ENCODE measurements around the gene MMAB.

Gene MMAB

DNA sequence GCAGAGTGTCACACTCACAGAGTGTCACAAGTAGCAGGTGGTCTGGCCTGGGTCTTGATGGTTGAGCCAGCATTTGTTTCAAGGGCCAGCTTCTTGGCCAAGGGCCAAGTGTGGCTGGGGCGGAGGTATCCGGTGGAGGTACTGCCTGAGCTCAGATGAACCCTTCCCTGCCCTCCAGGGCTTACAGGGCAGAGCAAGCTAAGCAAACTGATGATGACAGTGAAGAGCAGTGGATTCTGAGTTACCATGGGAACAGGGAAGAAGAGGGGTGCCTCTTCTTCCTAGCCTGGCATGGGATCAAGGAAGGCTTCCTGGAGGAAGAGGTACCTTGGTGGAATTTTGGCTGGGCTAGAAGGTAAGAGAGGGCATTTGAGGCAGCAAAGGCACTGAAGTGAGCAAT is 36.0 kb upstream of the MMAB start:
- TF ChIP-seq, protein P1, sequence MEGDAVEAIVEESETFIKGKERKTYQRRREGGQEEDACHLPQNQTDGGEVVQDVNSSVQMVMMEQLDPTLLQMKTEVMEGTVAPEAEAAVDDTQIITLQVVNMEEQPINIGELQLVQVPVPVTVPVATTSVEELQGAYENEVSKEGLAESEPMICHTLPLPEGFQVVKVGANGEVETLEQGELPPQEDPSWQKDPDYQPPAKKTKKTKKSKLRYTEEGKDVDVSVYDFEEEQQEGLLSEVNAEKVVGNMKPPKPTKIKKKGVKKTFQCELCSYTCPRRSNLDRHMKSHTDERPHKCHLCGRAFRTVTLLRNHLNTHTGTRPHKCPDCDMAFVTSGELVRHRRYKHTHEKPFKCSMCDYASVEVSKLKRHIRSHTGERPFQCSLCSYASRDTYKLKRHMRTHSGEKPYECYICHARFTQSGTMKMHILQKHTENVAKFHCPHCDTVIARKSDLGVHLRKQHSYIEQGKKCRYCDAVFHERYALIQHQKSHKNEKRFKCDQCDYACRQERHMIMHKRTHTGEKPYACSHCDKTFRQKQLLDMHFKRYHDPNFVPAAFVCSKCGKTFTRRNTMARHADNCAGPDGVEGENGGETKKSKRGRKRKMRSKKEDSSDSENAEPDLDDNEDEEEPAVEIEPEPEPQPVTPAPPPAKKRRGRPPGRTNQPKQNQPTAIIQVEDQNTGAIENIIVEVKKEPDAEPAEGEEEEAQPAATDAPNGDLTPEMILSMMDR (IDR thresholded peaks at IDR 0.05; ENCODE audit: low read depth, low read length), result no peak
- no peak overlapping the region for H3K4me3 ChIP-seq (replicated peaks in 1 of 2; ENCODE audit: low read depth in 2 of 2, low read length in 2 of 2)
- no peak for DNase-seq (ENCODE audit: low read depth in 2 of 2)

DNA sequence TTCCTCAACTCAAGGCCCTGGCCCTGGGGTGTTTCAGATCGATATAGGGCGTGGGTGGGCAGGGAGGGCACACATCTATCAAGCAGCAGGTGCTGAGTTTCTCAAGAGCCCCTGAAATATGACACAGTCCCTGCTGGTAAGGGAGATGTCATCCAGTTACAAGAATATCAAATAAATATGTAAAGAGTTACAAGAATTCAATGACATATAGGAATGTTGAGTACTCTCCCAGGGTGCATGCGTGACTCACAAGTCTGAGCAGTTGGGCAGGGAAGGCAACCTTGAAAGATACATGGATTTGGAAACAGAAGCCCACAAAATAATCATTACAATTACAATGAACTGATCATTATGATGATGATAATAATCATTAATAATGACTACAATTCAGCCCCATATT is 35.5 kb upstream of the MMAB start:
- no peak for DNase-seq (ENCODE audit: low read depth in 2 of 2)
- TF ChIP-seq, protein P1 (IDR thresholded peaks at IDR 0.05; ENCODE audit: low read depth, low read length), result no peak
- no peak overlapping the region for H3K4me3 ChIP-seq (replicated peaks in 1 of 2; ENCODE audit: low read depth in 2 of 2, low read length in 2 of 2)

DNA sequence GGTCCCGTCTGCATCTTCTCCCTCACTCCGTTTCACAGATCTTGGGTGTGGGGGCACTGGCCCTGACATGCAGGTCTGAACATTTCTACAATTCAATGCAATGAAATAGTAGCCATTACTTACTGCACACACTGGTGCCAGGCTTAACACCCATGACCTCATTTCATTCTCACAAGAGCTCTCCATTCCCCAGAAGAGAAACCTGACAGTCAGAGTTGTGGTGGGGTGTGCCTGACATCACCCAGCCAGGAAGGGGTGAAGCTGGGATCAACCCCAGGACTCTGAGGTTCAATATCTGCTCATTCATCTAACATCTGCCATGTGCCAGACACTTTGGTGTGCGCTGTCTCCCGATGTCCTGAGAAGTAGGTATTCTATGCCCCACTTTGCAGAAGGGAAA is 35.0 kb upstream of the MMAB start:
- H3K4me3 ChIP-seq (replicated peaks in 1 of 2; ENCODE audit: low read depth in 2 of 2, low read length in 2 of 2), result no peak overlapping the region
- TF ChIP-seq, protein P1 (IDR thresholded peaks at IDR 0.05; ENCODE audit: low read depth, low read length), result no peak
- no peak for DNase-seq (ENCODE audit: low read depth in 2 of 2)

DNA sequence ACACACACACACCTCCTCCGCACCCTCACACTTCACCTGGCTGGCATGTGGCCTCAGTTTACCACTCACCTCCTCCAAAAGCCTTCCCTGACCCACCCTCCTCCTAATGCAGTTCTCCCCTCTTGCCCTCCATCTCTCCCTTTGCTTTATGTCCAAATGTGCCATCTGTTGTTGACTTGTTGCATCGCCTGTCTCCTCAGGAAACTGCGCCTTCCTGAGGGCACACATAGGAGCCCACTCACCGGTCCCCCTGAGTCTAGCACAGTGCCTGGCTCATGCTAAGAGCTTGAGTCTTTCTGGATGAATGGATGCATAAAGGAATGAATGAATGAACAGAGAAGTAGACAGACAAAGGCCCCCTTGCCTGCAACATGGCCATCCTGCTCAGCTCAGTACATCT is 34.3 kb upstream of the MMAB start:
- DNase-seq (ENCODE audit: low read depth in 2 of 2), result no peak
- TF ChIP-seq, protein P1 (IDR thresholded peaks at IDR 0.05; ENCODE audit: low read depth, low read length), result no peak
- H3K4me3 ChIP-seq (replicated peaks in 1 of 2; ENCODE audit: low read depth in 2 of 2, low read length in 2 of 2), result no peak overlapping the region

DNA sequence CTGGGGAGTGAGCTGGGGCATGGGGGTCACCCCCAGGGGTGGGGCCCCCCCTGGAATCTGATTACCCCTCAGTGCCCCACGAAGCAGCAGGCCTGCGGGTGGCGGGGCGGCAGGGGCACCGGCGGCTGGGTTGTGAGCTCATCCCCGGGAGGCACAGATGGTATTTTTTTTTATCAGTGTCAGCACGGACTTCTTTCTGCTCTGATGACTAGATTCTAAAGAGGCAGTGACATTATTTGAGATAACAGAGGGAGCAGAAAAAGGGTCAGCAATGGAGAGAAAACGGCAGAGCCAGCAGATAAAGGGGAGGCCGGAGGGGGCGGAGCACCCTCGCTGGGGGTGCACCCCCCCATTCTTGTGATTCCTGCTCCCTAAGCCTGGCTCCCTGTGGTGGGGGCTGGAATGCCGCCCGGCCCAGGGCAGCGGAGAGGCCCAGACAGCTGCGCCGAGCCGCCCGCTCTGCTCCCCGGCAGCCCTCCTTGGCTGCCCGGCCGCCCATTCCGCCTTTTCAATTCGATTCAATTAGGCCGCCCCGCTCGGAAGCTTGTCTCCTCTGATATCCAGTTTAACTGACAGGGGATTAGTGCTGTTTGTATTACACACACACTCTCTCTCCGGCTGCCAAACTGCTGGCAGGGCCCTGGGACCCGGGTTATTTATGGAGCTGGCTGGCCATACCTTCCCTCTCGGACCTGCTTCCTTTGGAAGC is 33.2 kb upstream of the MMAB start:
- no peak overlapping the region for H3K4me3 ChIP-seq (replicated peaks in 1 of 2; ENCODE audit: low read depth in 2 of 2, low read length in 2 of 2)
- DNase-seq (ENCODE audit: low read depth in 2 of 2), result peak in 1 of 2 donors; percentile 13
- TF ChIP-seq, protein P1 (IDR thresholded peaks at IDR 0.05; ENCODE audit: low read depth, low read length), result no peak

DNA sequence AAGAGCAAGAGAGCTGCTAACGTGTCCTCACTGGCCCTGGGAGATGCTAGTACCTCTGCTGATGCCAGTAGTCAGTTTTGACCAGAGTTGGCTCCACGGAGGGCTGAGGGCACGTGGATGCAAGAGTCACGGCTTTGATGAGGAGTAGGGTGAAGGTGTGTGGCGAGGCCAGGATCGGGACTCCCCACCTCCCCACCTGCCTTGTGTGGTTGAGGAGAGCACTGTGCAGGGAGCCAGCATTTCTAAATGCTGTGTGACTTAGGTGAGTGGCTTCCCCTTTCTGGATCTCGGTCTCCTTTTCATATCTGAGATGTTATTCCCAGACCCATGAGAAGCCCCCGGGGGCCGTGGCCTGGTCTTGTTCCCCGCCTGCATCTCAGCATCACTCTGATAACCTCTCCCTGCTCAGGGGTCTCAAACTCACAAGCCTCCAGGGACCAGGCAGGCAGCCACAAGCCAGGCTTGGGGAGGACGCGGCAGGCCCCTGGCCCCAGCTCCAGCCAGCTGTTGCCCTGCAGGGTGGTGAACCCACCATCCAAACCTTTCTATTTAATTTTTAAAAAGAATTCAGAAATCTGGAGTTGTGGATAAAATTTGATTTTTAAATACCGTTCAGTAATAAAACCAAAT is 32.4 kb upstream of the MMAB start:
- H3K4me3 ChIP-seq (replicated peaks in 1 of 2; ENCODE audit: low read depth in 2 of 2, low read length in 2 of 2), result no peak overlapping the region
- DNase-seq (ENCODE audit: low read depth in 2 of 2), result no peak
- TF ChIP-seq, protein P1 (IDR thresholded peaks at IDR 0.05; ENCODE audit: low read depth, low read length), result no peak

Data from cardiac fibroblast (primary cell).